K562 (cell line): Measurements from ENCODE around the gene DNAJC6. TPM values are rescaled to one million over a fixed set of nuclear protein-coding genes. Genes with fewer than 3 reads are reported as not detected.

Experiments used
- CBX3 ChIP-seq, 2 experiments: IDR thresholded peaks; 1 replicate in 1 of 2; 2 replicates in 1 of 2; pipeline ENCODE4 v1.6.1; 2012; ENCODE audit warnings: inconsistent platforms in 2 of 2, low read length in 2 of 2, borderline replicate concordance in 1 of 2, control low read depth in 1 of 2
- CXXC5 ChIP-seq: fragments of 250-450 bp; sonication (Bioruptor Pico); IDR thresholded peaks from 2 replicates; pipeline ENCODE4 v1.8.0; 2022; ENCODE audit warnings: inconsistent platforms, mild to moderate bottlenecking, moderate library complexity
- E2F6 ChIP-seq, 2 experiments: IDR thresholded peaks; 2 replicates each; pipeline ENCODE4 v1.6.1; 2011; ENCODE audit warnings: borderline replicate concordance in 1 of 2, control low read depth in 1 of 2, low read depth in 1 of 2, low read length in 1 of 2, mild to moderate bottlenecking in 1 of 2, mixed read lengths in 1 of 2, moderate library complexity in 1 of 2; ENCODE audit not compliant: insufficient read depth in 1 of 2, insufficient read length in 1 of 2, poor library complexity in 1 of 2, severe bottlenecking in 1 of 2; ENCODE audit errors: extremely low read depth in 1 of 2
- ESRRB ChIP-seq: fragments of 250-450 bp; sonication (Bioruptor Pico); IDR thresholded peaks from 2 replicates; pipeline ENCODE4 v1.5.0; 2020; ENCODE audit warnings: mild to moderate bottlenecking, moderate library complexity, borderline replicate concordance
- FIP1L1 ChIP-seq: fragments of 200-400 bp; formaldehyde crosslinking; IDR thresholded peaks from 2 replicates; pipeline ENCODE4 v1.6.1; 2018; ENCODE audit warnings: mild to moderate bottlenecking, low read depth, low read length; ENCODE audit not compliant: poor library complexity, severe bottlenecking
- HEY1 ChIP-seq: fragments of 250-450 bp; sonication (Bioruptor Pico); IDR thresholded peaks from 2 replicates; pipeline ENCODE4 v1.5.0; 2020; ENCODE audit warnings: mild to moderate bottlenecking, moderate library complexity, borderline replicate concordance
- KAT7 ChIP-seq: sonication (generic); formaldehyde crosslinking; IDR thresholded peaks from 2 replicates; pipeline ENCODE4 v1.8.0; 2022; ENCODE audit warnings: missing genetic modification reagents, mild to moderate bottlenecking, borderline replicate concordance
- MYNN ChIP-seq, 2 experiments: sonication (generic); formaldehyde crosslinking in 1 of 2; IDR thresholded peaks; 2 replicates each; pipeline versions ENCODE4 v1.5.0 to v1.6.1; 2016 to 2020; ENCODE audit warnings: antibody characterized with exemption in 1 of 2, missing genetic modification reagents in 1 of 2
- NR4A1 ChIP-seq, 2 experiments: fragments of 250-450 bp in 1 of 2; fragments of 450-650 bp in 1 of 2; sonication (Bioruptor Pico) in 1 of 2; IDR thresholded peaks; 2 replicates each; pipeline versions ENCODE4 v1.4.0 to v1.6.1; 2016 to 2020; ENCODE audit warnings: mild to moderate bottlenecking in 2 of 2, missing compliant biosample characterization in 1 of 2, missing genetic modification characterization in 1 of 2, moderate library complexity in 1 of 2
- SAP30 ChIP-seq: fragments of 200-600 bp; sonication (generic); IDR thresholded peaks from 2 replicates; pipeline ENCODE4 v1.6.1; 2012; ENCODE audit warnings: borderline replicate concordance, low read depth, mild to moderate bottlenecking, moderate library complexity, low read length, control low read depth, inconsistent platforms; ENCODE audit not compliant: insufficient read depth, poor library complexity, severe bottlenecking
- SMAD2 ChIP-seq: fragments of 150-350 bp; IDR thresholded peaks from 2 replicates; pipeline ENCODE4 v1.6.1; 2014; ENCODE audit warnings: low read depth, mild to moderate bottlenecking, low read length
- SMAD3 ChIP-seq: fragments of 450-650 bp; formaldehyde crosslinking; conservative IDR thresholded peaks from 2 replicates; pipeline ENCODE4 v1.4.0; 2020; ENCODE audit warnings: mild to moderate bottlenecking
- TFAM ChIP-seq: fragments of 250-450 bp; sonication (Bioruptor Pico); conservative IDR thresholded peaks from 2 replicates; pipeline ENCODE4 v1.5.0; 2021; ENCODE audit warnings: mild to moderate bottlenecking, moderate library complexity
- ZNF41 ChIP-seq: fragments of 250-450 bp; sonication (Bioruptor Pico); conservative IDR thresholded peaks from 2 replicates; pipeline ENCODE4 v1.4.0; 2020; ENCODE audit warnings: mild to moderate bottlenecking
- ZNF512 ChIP-seq: IDR thresholded peaks from 2 replicates; pipeline ENCODE4 v1.6.1; 2016; ENCODE audit warnings: missing genetic modification characterization, missing compliant biosample characterization
- ZSCAN32 ChIP-seq: fragments of 450-650 bp; formaldehyde crosslinking; IDR thresholded peaks from 2 replicates; pipeline ENCODE4 v1.4.0; 2020; ENCODE audit warnings: mild to moderate bottlenecking, moderate library complexity
- polyA plus RNA-seq, 8 experiments: library from polyadenylated mRNA; depleted of rRNA in 4 of 8; stranded (reverse) in 5 of 8; unstranded in 3 of 8; fragments of >200 nt; fragmentation: Nextera tagmentation in 2 of 8; fragmentation: Illumina TruSeq in 1 of 8; extraction: Ambion mirVana in 2 of 8; extraction: Trizol in 1 of 8; gene quantifications; 2 replicates each; pipeline versions ENCODE4 v1.2.1 to v1.2.3, GENCODE V29; 2011 to 2014; ENCODE audit warnings: inconsistent platforms in 1 of 8, missing spikeins in 1 of 8
- total RNA-seq, 7 experiments: library from RNA; depleted of rRNA in 6 of 7; stranded (reverse); fragments of >200 nt in 6 of 7; fragmentation: Illumina TruSeq in 2 of 7; extraction: Trizol in 2 of 7; gene quantifications; 2 replicates each; pipeline versions ENCODE4 v1.2.1 to v1.2.3, GENCODE V29; 2011 to 2021; ENCODE audit warnings: low replicate concordance in 1 of 7
- TF ChIP-seq, protein P1 (sequence below): fragments of 250-450 bp; sonication (Bioruptor Pico); IDR thresholded peaks from 2 replicates; pipeline ENCODE4 v1.5.0; 2021; ENCODE audit warnings: mild to moderate bottlenecking, borderline replicate concordance
- TF ChIP-seq, protein P2 (sequence below): sonication (generic); formaldehyde crosslinking; IDR thresholded peaks from 2 replicates; pipeline ENCODE4 v1.8.1; 2023; ENCODE audit warnings: mild to moderate bottlenecking, missing genetic modification reagents

The DNAJC6 gene
- total and polyA plus RNA-seq, 9 of the 15 experiments (the other 6 are each of a cell fraction or from before 2014, with no cell fraction given) = 6.7 to 78.7 (median 28.0) TPM

DNA sequence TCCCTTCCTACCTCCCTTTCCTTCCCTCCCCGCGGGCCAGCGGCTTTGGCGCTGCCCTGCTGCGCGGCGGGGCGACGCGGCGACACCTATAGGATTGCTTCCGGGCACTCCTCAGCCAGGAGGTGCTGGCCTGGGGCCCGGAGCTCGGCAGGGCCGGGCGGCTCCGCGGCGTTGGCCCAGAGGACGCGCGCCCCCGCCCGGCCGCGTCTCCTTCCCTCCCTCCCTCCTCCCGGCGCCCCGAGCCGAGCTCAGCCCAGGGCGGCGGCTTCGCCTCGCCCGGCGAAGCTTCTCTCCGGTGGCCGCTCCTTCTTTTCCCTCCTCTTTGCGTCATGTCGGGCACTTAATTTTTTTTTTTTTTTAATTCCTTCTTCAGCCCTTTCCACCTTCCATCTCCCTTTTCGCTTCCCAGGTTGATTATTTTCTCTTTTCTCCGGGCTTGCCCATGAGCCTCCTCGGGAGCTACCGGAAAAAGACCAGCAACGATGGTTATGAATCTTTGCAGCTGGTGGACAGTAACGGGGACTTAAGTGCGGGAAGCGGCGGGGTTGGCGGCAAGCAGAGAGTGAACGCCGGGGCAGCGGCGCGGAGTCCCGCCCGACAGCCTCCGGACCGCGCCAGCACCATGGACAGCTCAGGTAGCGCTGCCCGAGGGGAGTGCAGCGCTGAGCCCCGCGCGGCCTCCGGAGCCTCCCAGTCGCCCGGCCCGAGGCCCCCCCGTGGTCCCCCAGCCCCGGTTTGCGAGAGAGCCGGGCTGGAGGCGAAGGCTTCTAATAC lies at the start of gene DNAJC6 (continued):
- TF ChIP-seq HEY1 (CRISPR knock-in tag) = no peak
- TF ChIP-seq NR4A1 (CRISPR knock-in tag; IDR thresholded peaks at IDR 0.05) = no peak
- no peak for TF ChIP-seq NR4A1 (tag; IDR thresholded peaks at IDR 0.05)
- TF ChIP-seq MYNN (IDR thresholded peaks at IDR 0.05) = no peak
- no peak for TF ChIP-seq MYNN (CRISPR knock-in tag; IDR thresholded peaks at IDR 0.05)
- TF ChIP-seq ZNF41 = no peak
- TF ChIP-seq CBX3 (IDR thresholded peaks at IDR 0.05; ENCODE audit: borderline replicate concordance in 1 of 2, low read length in 2 of 2) = no peak
- peak; percentile 60 for TF ChIP-seq FIP1L1
- TF ChIP-seq, protein P1, sequence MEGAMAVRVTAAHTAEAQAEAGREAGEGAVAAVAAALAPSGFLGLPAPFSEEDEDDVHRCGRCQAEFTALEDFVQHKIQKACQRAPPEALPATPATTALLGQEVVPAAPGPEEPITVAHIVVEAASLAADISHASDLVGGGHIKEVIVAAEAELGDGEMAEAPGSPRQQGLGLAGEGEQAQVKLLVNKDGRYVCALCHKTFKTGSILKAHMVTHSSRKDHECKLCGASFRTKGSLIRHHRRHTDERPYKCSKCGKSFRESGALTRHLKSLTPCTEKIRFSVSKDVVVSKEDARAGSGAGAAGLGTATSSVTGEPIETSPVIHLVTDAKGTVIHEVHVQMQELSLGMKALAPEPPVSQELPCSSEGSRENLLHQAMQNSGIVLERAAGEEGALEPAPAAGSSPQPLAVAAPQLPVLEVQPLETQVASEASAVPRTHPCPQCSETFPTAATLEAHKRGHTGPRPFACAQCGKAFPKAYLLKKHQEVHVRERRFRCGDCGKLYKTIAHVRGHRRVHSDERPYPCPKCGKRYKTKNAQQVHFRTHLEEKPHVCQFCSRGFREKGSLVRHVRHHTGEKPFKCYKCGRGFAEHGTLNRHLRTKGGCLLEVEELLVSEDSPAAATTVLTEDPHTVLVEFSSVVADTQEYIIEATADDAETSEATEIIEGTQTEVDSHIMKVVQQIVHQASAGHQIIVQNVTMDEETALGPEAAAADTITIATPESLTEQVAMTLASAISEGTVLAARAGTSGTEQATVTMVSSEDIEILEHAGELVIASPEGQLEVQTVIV (CRISPR knock-in tag) = no peak
- no peak for TF ChIP-seq ZSCAN32 (CRISPR knock-in tag)
- TF ChIP-seq SAP30 = peak; percentile 98
- TF ChIP-seq ESRRB (CRISPR knock-in tag) = no peak
- TF ChIP-seq, protein P2, sequence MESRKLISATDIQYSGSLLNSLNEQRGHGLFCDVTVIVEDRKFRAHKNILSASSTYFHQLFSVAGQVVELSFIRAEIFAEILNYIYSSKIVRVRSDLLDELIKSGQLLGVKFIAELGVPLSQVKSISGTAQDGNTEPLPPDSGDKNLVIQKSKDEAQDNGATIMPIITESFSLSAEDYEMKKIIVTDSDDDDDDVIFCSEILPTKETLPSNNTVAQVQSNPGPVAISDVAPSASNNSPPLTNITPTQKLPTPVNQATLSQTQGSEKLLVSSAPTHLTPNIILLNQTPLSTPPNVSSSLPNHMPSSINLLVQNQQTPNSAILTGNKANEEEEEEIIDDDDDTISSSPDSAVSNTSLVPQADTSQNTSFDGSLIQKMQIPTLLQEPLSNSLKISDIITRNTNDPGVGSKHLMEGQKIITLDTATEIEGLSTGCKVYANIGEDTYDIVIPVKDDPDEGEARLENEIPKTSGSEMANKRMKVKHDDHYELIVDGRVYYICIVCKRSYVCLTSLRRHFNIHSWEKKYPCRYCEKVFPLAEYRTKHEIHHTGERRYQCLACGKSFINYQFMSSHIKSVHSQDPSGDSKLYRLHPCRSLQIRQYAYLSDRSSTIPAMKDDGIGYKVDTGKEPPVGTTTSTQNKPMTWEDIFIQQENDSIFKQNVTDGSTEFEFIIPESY (CRISPR knock-in tag) = peak; percentile 76
- peak; percentile 79 for TF ChIP-seq CXXC5 (CRISPR knock-in tag)
- TF ChIP-seq SMAD2 = no peak
- TF ChIP-seq ZNF512 = peak; percentile 40; the same call in 1 of the 2 replicates
- peak; percentile 87; the same call in 1 of the 2 replicates for TF ChIP-seq KAT7 (CRISPR knock-in tag)
- no peak for TF ChIP-seq TFAM (CRISPR knock-in tag)
- TF ChIP-seq SMAD3 (CRISPR knock-in tag) = no peak
- TF ChIP-seq E2F6 (IDR thresholded peaks at IDR 0.05; ENCODE audit: borderline replicate concordance in 1 of 2, extremely low read depth in 1 of 2, insufficient read depth in 1 of 2, insufficient read length in 1 of 2, low read depth in 1 of 2, low read length in 1 of 2, poor library complexity in 1 of 2, severe bottlenecking in 1 of 2) = peak in 1 of 2 experiments; percentile 65
